ENCODE measurements around the gene CRIM1. TPM values are rescaled to one million over a fixed set of nuclear protein-coding genes. Genes with fewer than 3 reads are reported as not detected.

The CRIM1 gene
- total and polyA plus RNA-seq, 2 of the 8 experiments (the other 6 are each of a cell fraction or from before 2014, with no cell fraction given): 9.4 to 28.4 TPM

GRCh38 chr2:36538335-36538734 lies 182.8 kb downstream of the CRIM1 start:
- Histone ChIP-seq H3K18ac (ENCODE audit: extremely low read depth, low read length) (no peak overlapping the region), H2BK12ac (ENCODE audit: low read depth, low read length) (no peak overlapping the region), H4K91ac (replicated peaks; ENCODE audit: insufficient read length, low read length) (no peak overlapping the region), H3K56ac (replicated peaks; ENCODE audit: insufficient read length, low read depth, low read length) (no peak overlapping the region), H3K4ac (replicated peaks; ENCODE audit: insufficient read length, low read depth, low read length) (no peak overlapping the region), H3K23me2 (ENCODE audit: low read depth, low read length) (no peaks in the 10 kb centered on the region; the same call in 1 of the 2 replicates), H3K27ac (ENCODE audit: low read depth, low read length) (no peak overlapping the region), H3K9me3 (ENCODE audit: insufficient read depth in 2 of 2, low read depth in 1 of 2, low read length in 1 of 2) (no peaks in the 10 kb centered on the region), H2BK15ac (ENCODE audit: low read length) (no peak overlapping the region), H3K36me3 (ENCODE audit: control insufficient read depth in 2 of 4, insufficient read depth in 4 of 4, low read length in 3 of 4) (peaks cover 0 to 28% (median 18%) of the 10 kb centered on the region in 4 experiments; a peak in 7 of 8 replicates), H2BK120ac (replicated peaks; ENCODE audit: low read depth, low read length) (no peak overlapping the region), H3K23ac (ENCODE audit: insufficient read length) (no peak overlapping the region), H3K4me2 (ENCODE audit: insufficient read depth in 1 of 2, low read depth in 2 of 2, low read length in 2 of 2) (no peak overlapping the region), H2BK20ac (ENCODE audit: low read length) (no peak overlapping the region), H2BK5ac (ENCODE audit: low read depth, low read length) (no peak overlapping the region), H3K4me3 (ENCODE audit: extremely low read depth in 1 of 4, insufficient read depth in 2 of 4, low read depth in 3 of 4, low read length in 4 of 4) (no peak overlapping the region), H4K5ac (ENCODE audit: insufficient read length, low read depth, low read length) (no peak overlapping the region), H4K20me1 (replicated peaks in 1 of 2; ENCODE audit: control insufficient read depth in 1 of 2, insufficient read depth in 2 of 2, low read length in 2 of 2) (peaks cover 0 to 2% of the 10 kb centered on the region in 2 experiments), H4K8ac (ENCODE audit: extremely low read depth, insufficient read depth, low read length) (no peak overlapping the region), H3K4me1 (replicated peaks in 1 of 4; ENCODE audit: control insufficient read depth in 3 of 4, insufficient read depth in 4 of 4, low read length in 3 of 4) (no peaks in the 10 kb centered on the region), H2AK5ac (ENCODE audit: low read depth, low read length) (no peak overlapping the region), H3K14ac (ENCODE audit: insufficient read length) (no peak overlapping the region), H3K79me2 (ENCODE audit: control insufficient read depth in 1 of 2, insufficient read depth in 2 of 2, low read length in 2 of 2) (no peaks in the 10 kb centered on the region), H3K9ac (replicated peaks in 1 of 4; ENCODE audit: extremely low read depth in 1 of 4, low read depth in 3 of 4, low read length in 3 of 4) (no peak overlapping the region), H3K27me3 (replicated peaks in 1 of 4; ENCODE audit: control insufficient read depth in 3 of 4, extremely low read depth in 1 of 4, insufficient read depth in 3 of 4, low read length in 3 of 4) (no peaks in the 10 kb centered on the region), H3K79me1 (ENCODE audit: low read depth, low read length) (no peaks in the 10 kb centered on the region; the same call in 1 of the 2 replicates), H2AFZ (ENCODE audit: low read length) (no peak overlapping the region)
- no peak for TF ChIP-seq TEAD4 (IDR thresholded peaks at IDR 0.05; ENCODE audit: low read depth, low read length)
- no peak for TF ChIP-seq CBX5 (IDR thresholded peaks at IDR 0.05; ENCODE audit: low read depth, low read length)
- TF ChIP-seq RAD21 (IDR thresholded peaks at IDR 0.05 in 1 of 2, conservative IDR thresholded peaks at IDR 0.05 in 1 of 2; ENCODE audit: low read depth in 2 of 2, low read length in 2 of 2): no peak
- no peak for TF ChIP-seq SP4 (IDR thresholded peaks at IDR 0.05; ENCODE audit: low read length)
- TF ChIP-seq KDM4A (IDR thresholded peaks at IDR 0.05; ENCODE audit: low read depth, low read length, severe bottlenecking): no peak
- TF ChIP-seq BRCA1 (IDR thresholded peaks at IDR 0.05; ENCODE audit: low read depth, low read length): no peak
- no peak for TF ChIP-seq SP1 (IDR thresholded peaks at IDR 0.05; ENCODE audit: low read depth, low read length)
- TF ChIP-seq EZH2 (IDR thresholded peaks at IDR 0.05; ENCODE audit: low read depth, low read length, severe bottlenecking): no peak
- no peak for TF ChIP-seq POLR2AphosphoS5 (IDR thresholded peaks at IDR 0.05; ENCODE audit: low read depth, low read length)
- no peak for TF ChIP-seq POU5F1 (IDR thresholded peaks at IDR 0.05; ENCODE audit: low read depth, low read length)
- TF ChIP-seq FOSL1 (IDR thresholded peaks at IDR 0.05; ENCODE audit: insufficient read depth, low read depth, low read length): no peak
- ChIA-PET POLR2A (ENCODE audit: partially characterized antibody) (no interaction called here), CTCF (ENCODE audit: partially characterized antibody) (interaction anchor here (1.0 to 3.4 kb wide), 4 partner anchors 7 to 127 kb away, joined by 3 to 13 read pairs (median 6); no protein-coding TSS in a partner anchor)
- no peak for DNase-seq (ENCODE audit: low read depth in 1 of 2, low spot score in 2 of 2)
- 94% methylated on average over 5 of the region's 5 CpGs; no CpG with 5 or more reads in 1 of the 2 experiments for WGBS, 2 experiments (ENCODE audit: extremely low coverage in 1 of 2, insufficient coverage in 1 of 2, insufficient read length in 1 of 2, insufficient replicate concordance in 2 of 2, low coverage in 1 of 2, low lambda C conversion rate in 2 of 2, missing lambda C conversion rate in 1 of 2)
- FAIRE-seq: no peak
